NT2/D1 (cell line): ENCODE data around the gene PLPP4.

Source experiments
- SUZ12 ChIP-seq: IDR thresholded peaks from 2 replicates; pipeline ENCODE4 v1.6.1; 2011; ENCODE audit not compliant: insufficient read length, insufficient read depth; ENCODE audit errors: extremely low read depth
- YY1 ChIP-seq: IDR thresholded peaks from 2 replicates; pipeline ENCODE4 v1.6.1; 2011; ENCODE audit not compliant: insufficient read length, insufficient read depth
- ZNF274 ChIP-seq: IDR thresholded peaks from 2 replicates; pipeline ENCODE4 v1.6.1; 2011; ENCODE audit warnings: mild to moderate bottlenecking, low read depth, low read length

GRCh38 chr10:120597902-120598301 is 140.9 kb downstream of the PLPP4 start:
- TF ChIP-seq ZNF274 (no peak), YY1 (no peak), SUZ12 (no peak)
